ENCODE results near the gene ERP27. TPM values are rescaled to one million over a fixed set of nuclear protein-coding genes. Genes with fewer than 3 reads are reported as not detected.

Gene ERP27
- total RNA-seq, 1 donor from 2014 or later: 0.24 TPM

DNA sequence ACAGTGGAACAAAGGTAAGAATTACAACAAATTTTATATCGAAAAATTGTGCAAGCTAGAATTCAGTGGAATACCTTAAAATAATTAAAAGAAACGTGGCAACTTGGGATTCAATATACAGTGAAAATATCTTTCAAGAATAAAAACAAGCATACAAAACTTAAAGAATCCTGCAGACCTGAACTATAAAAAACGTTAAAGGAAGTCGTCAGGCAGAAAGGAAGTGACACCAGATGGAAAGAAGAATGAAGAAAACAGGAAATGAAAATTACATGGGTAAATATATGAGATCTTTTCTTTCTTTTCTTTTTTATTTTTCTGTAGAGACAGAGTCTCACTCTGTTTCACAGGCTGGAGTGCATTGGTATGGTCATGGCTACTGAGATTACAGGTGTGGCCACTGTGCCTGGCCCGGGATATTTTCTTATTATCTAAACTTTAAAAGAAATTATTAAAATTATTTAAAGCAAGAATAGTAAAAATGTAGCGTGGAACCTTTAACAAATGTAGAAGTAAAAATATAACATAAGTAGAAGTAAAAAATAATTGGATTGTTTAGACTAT lies 57.4 kb downstream of the ERP27 start:
- DNase-seq (no peak), ATAC-seq (ENCODE audit: poor library complexity) (no peak)

DNA sequence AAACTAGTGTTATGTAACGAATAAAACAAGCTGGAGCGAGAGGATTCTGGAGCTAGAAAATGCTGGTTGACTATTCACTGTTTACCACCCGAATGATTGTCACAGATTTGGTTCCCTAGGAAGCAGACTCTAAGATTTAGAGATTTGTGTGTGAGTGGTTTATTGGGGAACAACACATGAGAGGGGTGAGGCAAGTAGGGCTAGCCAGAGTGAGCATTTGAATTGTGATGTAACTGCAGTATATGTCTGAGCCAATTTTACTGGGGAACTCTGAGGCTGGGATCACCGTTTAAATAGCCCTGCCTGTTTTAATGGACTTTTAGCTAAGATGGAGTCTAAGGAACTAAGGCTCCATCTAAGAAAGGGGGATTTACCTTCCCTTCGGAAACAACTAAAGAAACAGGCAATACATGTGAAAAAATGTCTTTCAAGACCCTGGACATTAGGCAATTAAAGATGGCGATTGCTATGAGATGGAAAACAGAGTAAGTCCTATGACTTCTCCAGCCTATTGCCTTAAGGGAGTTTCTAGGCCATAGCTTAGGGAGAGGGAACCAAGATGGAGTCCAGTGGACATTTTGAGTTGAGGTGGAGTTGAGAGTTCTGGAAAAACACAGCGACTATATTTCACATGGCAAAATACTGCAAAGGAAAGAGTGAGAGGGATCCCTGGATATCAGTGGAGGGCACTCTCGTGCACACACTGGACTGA lies 59.0 kb downstream of the ERP27 start:
- ATAC-seq (ENCODE audit: poor library complexity): no peak
- no peak for DNase-seq
- intact Hi-C loops (cut with DNase I): no loop called here

More for the DNA sequence above, 57.4 kb downstream of the ERP27 start:
- intact Hi-C loops (cut with DNase I): no loop called here

DNA sequence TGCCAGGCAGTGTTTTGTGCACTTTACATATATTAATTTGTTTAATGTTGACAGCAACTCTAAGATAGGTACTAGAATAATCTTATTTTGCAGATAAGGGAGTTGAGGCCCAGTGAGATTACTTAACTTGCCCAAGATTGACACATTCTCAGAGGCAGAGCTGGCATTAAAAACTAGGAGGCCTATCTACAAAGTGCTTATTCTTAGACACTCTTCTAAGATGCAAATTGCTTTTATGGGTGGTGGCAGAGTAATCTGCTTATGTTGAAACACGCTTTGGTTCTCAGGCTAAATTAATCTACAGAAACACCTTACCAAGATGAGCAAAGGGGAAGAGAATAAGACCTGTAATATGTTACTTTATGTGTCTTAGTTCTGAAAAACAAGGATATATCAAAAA lies 59.8 kb downstream of the ERP27 start:
- DNase-seq (no peak), ATAC-seq (ENCODE audit: poor library complexity) (no peak)
- intact Hi-C loops (cut with DNase I): no loop called here

DNA sequence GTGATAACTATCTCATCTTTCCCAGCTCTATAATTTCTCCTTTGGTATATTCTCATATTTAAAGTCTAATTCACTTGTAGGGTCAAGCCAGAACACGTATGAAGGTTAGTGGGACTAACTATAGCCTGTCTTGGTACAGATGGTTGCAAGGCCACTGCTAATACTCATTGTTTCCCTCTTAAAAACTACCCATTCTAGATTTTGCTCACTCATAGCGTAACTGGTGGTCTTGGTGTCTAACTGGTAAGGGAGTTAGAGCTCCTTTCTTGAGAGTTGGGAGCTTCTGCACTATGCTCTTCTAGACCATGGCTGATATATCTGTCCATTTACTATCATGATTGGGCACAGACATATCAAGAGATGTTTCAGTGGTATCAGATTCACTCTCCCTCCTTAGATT lies 61.5 kb downstream of the ERP27 start:
- intact Hi-C loops (cut with DNase I): no loop called here
- DNase-seq (no peak), ATAC-seq (ENCODE audit: poor library complexity) (no peak)

DNA sequence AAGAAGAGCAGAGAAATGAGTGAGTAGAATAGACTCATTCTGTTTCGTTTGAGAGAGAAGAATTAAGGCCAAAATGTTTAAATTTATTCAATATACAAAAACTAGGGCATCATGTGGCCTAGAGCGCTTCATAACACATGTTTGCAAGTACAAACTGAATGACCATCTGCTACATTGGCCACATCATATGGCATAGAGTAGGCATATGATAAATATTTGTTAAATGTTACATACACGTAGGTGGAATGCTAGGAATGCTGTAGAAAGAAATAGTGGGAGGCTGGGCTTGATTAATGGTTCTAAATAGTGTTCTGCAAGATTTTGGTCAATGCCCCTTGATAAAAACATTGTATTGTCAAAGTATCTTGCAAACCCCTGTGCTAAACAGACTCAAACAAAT lies 63.5 kb downstream of the ERP27 start:
- ATAC-seq (ENCODE audit: poor library complexity) (no peak), DNase-seq (no peak)
- intact Hi-C loops (cut with DNase I): no loop called here

DNA sequence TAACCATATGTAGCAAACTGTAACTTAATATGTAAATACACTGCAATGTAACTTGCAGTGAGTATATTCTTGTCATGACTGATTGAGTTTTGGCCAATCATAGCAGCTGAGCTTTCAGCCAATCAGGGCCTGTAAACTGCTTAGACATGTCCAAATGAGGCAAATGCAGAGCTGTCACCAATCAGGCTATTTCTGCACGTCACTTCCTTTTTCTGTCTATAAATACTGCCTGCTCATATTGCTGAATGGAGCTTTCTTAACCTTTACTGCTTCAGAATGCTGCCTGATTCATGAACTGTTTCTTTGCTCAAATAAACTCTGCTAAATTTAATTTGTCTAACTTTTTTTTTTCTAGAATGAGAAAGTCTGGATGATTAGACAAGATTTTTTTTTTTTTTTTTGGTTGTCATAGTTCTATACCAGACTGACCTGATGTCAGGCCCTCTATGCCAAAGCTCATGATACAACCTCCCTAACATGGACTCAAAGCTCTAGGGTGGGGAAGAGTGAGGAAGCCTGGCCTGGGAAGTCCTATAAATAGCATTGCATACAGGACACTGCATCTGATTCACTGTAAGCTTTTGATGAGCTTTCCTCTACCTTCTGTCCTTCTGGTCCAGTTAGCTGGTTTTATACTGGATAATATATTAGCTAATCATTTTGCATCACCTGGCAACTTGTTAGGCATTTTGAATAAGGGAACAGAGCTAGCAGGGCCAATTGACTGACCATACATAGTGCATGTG lies 64.7 kb downstream of the ERP27 start:
- ATAC-seq (ENCODE audit: poor library complexity) (no peak), DNase-seq (no peak)
- intact Hi-C loops (cut with DNase I): no loop called here

DNA sequence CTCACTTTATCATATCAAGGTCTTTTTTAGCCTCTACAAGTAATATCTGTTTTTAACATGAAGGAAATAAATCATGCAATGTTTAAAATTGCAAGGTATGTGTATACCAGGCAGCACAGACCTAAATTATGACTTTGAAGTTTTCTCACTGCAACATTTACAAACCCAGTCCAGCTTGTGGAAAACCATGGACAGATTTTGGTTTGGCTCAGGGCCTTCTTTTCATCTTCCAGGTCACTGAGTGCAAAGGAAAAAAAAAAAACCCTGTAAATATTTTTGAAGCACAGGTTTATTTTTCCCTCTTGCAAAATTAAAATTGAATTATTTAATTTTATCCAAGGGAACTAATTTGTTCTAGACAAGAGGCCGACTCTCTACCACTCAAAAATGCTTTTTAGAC lies 66.5 kb downstream of the ERP27 start:
- DNase-seq (no peak), ATAC-seq (ENCODE audit: poor library complexity) (no peak)
- intact Hi-C loops (cut with DNase I): no loop called here

DNA sequence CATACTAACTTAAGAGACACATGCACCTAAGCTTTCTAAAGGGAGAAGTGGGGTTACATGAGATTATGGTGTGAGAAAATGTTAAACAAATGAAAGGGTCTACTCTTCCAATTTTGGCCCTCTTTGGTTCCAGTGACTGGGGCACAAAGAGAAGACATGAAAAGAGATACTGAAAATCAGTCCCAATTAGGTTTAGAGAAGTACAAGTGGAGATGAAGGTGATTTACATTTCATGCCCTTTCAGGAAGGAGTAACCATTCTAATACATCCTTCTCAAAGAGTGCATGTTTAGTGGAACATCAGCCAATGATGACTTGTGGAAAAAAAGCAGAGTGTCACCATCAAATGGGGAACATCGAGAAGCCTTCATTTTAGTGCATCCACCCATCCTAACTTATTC lies 67.1 kb downstream of the ERP27 start:
- ATAC-seq (ENCODE audit: poor library complexity): no peak
- intact Hi-C loops (cut with DNase I): no loop called here

DNA sequence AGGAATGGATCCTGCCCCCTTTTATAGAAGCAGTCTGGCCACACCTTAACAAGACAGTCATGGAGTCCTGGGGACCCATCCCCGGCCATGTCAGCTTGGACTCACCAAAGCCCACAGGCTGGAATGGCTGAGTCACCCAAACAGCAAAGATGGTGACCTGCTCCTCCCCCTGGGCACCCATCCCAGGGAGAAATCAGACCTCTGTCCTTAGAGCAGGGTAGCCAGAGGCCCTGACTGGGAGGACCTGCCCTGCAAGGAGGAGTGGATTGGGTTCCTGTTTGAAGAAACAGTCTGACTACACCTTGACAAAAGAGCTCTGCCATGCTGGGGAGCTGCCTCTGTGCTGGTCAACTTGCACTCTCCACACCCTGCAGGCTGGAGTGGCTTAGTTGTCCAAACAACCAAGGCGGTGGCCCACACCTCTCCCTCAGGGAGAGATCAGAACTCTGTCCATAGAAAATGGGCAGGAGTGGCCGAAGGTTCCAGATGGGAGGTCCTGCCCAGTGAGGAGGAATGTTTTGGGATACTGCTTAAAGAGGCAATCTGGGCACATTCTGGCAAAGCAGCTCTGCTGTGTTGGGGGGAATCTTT lies 69.3 kb downstream of the ERP27 start:
- ATAC-seq (ENCODE audit: poor library complexity) (no peak), DNase-seq (no peak)
- intact Hi-C loops (cut with DNase I): no loop called here

More for the DNA sequence above, 67.1 kb downstream of the ERP27 start:
- DNase-seq: no peak

Other genes with a start within 250 kb of the ERP27 start
- gene GUCY2C, start 241.9 kb downstream of the ERP27 start, total RNA-seq: not detected
- 45.7 TPM for gene WBP11, start 135.1 kb downstream of the ERP27 start, total RNA-seq
- gene C12orf60, start 134.9 kb downstream of the ERP27 start, total RNA-seq: 1.6 TPM
- gene SMCO3, start 124.4 kb downstream of the ERP27 start, total RNA-seq: not detected
- gene ART4, start 95.0 kb downstream of the ERP27 start, total RNA-seq: 2.8 TPM
- gene MGP, start 52.7 kb downstream of the ERP27 start, total RNA-seq: 231 TPM
- gene ARHGDIB, start 23.1 kb upstream of the ERP27 start, total RNA-seq: 49.9 TPM
- not detected for gene PDE6H, start 34.5 kb upstream of the ERP27 start, total RNA-seq

Data from Right ventricle myocardium superior (tissue), 1 donor.